Measurements from ENCODE around the gene KLHDC7A. TPM values are rescaled to one million over a fixed set of nuclear protein-coding genes. Genes with fewer than 3 reads are reported as not detected.

KLHDC7A gene
- total RNA-seq, 1 donor = not detected

Other genes with a start within 250 kb of the KLHDC7A start
- gene PAX7, start 149.9 kb downstream of the KLHDC7A start, total RNA-seq = not detected

Measured in mononuclear cell (primary cell).